Stimulated activated memory B cell treated with anti-CD40 and anti-IgM and Interleukin-4, amounts not matched to agents 10 μg/mL and 1 μg/mL and 100 μg/mL, for 72 hours (primary cell): Measurements from ENCODE around the gene CELSR1.
"Not testable (repeated sequence)": the region's sequence is repeated elsewhere in the genome, so short reads cannot be mapped to it uniquely, and the experiment has no call there.

ENCODE experiments used
- ATAC-seq: fragments of 150-1000 bp; cut with Tn5 transposase; 2 replicates; pipeline ENCODE4 v1.10.0; 2021
- H3K27ac Mint-ChIP-seq: one replicate; pipeline ENCODE4 v1.8.0; 2022; ENCODE audit warnings: mild to moderate bottlenecking, mixed read lengths
- H3K27me3 Mint-ChIP-seq: one replicate; pipeline ENCODE4 v1.8.0; 2022; ENCODE audit warnings: mixed read lengths
- H3K36me3 Mint-ChIP-seq: one replicate; pipeline ENCODE4 v1.8.0; 2022; ENCODE audit warnings: mixed read lengths
- H3K4me1 Mint-ChIP-seq: one replicate; pipeline ENCODE4 v1.8.0; 2022; ENCODE audit warnings: mixed read lengths
- H3K4me3 Mint-ChIP-seq: one replicate; pipeline ENCODE4 v1.8.0; 2022; ENCODE audit warnings: mild to moderate bottlenecking, moderate library complexity, mixed read lengths
- H3K9me3 Mint-ChIP-seq: one replicate; pipeline ENCODE4 v1.8.0; 2022; ENCODE audit warnings: mixed read lengths

Gene CELSR1

DNA sequence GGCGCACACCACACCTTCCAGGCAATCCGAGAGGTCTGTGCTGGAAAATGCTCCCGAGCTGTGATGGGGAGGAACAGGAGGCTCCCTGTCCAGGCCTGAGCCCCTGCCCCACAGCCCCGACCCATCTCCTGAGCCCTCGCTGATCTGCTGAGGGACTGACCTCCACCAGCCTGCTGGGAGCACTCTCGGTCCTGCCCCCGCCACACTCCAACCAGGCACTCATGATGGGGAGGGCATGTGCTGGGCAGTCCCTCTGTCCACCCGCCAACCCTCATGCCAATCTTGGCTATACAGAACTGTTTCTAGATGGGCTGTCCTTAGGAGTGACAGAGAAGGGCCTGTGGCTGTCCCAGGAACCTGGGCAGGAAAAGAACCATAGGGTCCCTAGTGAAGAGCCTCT lies 131.1 kb downstream of the CELSR1 start:
- no peaks in the 10 kb centered on the region for H3K9me3 Mint-ChIP-seq
- H3K36me3 Mint-ChIP-seq = peaks cover 33% of the 10 kb centered on the region
- no peak overlapping the region for H3K27ac Mint-ChIP-seq
- H3K4me1 Mint-ChIP-seq = no peaks in the 10 kb centered on the region
- H3K27me3 Mint-ChIP-seq = no peaks in the 10 kb centered on the region
- ATAC-seq = no peak
- no peak overlapping the region for H3K4me3 Mint-ChIP-seq

DNA sequence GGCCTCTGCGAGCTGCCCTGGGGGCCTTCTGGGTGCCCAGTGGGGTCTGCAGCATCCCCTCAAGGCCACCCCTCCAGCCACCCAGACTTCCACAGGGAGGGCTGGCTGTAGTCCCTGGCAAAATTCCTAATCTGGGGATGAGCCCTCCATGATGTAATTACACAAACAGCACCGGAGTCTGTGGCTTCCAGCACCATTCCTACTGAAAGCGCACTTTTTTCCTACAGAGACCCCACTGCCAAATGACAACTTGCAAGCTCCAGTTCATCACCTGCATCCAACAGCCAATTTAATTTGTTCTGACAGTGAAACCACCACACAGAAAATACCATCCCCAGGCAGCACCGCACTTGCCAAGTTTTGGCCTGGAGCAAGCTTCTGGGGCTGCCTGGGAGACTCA lies 131.5 kb downstream of the CELSR1 start:
- Mint-ChIP-seq H3K4me3 (no peak overlapping the region), H3K36me3 (peaks cover 30% of the 10 kb centered on the region), H3K4me1 (no peaks in the 10 kb centered on the region), H3K9me3 (no peaks in the 10 kb centered on the region), H3K27me3 (no peaks in the 10 kb centered on the region), H3K27ac (no peak overlapping the region)
- no peak for ATAC-seq

DNA sequence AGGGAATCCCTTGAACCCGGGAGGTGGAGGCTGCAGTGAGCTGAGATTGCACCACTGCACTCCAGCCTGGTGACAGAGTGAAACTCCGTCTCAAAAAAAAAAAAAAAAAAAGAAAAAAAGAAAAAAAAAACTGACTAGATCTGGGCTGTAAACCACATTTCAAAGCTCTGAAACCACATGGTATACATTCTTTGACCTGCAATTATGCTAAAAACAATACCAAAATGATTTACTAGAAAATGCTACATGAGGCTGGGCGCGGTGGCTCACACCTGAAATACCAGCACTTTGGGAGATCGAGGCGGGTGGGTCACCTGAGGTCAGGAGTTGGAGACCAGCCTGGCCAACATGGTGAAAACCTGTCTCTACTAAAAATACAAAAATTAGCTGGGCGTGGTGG lies 133.5 kb downstream of the CELSR1 start:
- not testable (repeated sequence) for H3K9me3 Mint-ChIP-seq

DNA sequence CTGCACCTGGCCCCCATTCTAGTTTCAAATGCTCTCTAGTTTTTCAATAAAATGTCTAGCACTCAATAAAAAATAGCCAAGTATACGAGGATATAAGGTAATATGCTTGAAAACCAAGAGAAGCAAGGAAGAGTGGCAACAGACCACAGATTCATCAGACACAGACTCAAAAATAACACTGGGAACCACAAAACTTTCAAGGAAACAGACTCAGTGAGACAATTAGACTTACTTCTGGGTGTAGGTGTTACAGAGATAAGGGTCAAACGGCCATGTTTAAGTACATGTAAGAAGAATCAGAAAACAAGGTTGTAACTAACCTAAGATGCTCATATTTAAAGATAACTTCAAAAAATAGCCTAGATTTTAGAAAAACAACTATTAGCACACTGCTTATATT lies 134.9 kb downstream of the CELSR1 start:
- H3K36me3 Mint-ChIP-seq = peaks cover 35% of the 10 kb centered on the region
- no peaks in the 10 kb centered on the region for H3K27me3 Mint-ChIP-seq
- no peaks in the 10 kb centered on the region for H3K4me1 Mint-ChIP-seq
- H3K9me3 Mint-ChIP-seq = no peaks in the 10 kb centered on the region
- ATAC-seq = no peak
- no peak overlapping the region for H3K27ac Mint-ChIP-seq
- H3K4me3 Mint-ChIP-seq = no peak overlapping the region

More for the DNA sequence above, 133.5 kb downstream of the CELSR1 start:
- not testable (repeated sequence) for H3K27ac Mint-ChIP-seq, H3K4me1 Mint-ChIP-seq, H3K27me3 Mint-ChIP-seq, H3K4me3 Mint-ChIP-seq, ATAC-seq
- peaks cover 32% of the 10 kb centered on the region for H3K36me3 Mint-ChIP-seq

DNA sequence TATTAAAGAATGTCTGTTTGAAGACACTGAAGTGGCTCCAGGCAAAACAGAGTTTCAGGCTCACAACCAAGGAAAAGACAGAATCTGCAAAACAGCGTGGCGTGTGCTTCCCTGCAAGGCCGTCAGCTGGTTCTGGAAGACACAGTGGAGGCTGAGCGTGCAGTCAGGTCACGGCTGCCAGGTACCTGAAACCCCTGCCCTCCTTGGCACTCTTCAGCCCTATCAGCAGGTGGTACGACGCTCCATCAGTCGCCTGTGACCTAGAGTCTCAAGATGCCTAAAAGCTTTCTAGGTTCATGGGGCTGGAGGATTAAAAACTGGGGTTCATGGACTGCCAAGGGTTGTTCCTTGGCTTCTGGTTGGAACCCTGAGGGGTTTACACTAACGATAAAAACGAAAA lies 136.1 kb downstream of the CELSR1 start:
- Mint-ChIP-seq H3K4me3 (no peak overlapping the region), H3K36me3 (peaks cover 34% of the 10 kb centered on the region), H3K4me1 (no peaks in the 10 kb centered on the region), H3K27me3 (no peaks in the 10 kb centered on the region), H3K9me3 (no peaks in the 10 kb centered on the region), H3K27ac (no peak overlapping the region)
- ATAC-seq = no peak

DNA sequence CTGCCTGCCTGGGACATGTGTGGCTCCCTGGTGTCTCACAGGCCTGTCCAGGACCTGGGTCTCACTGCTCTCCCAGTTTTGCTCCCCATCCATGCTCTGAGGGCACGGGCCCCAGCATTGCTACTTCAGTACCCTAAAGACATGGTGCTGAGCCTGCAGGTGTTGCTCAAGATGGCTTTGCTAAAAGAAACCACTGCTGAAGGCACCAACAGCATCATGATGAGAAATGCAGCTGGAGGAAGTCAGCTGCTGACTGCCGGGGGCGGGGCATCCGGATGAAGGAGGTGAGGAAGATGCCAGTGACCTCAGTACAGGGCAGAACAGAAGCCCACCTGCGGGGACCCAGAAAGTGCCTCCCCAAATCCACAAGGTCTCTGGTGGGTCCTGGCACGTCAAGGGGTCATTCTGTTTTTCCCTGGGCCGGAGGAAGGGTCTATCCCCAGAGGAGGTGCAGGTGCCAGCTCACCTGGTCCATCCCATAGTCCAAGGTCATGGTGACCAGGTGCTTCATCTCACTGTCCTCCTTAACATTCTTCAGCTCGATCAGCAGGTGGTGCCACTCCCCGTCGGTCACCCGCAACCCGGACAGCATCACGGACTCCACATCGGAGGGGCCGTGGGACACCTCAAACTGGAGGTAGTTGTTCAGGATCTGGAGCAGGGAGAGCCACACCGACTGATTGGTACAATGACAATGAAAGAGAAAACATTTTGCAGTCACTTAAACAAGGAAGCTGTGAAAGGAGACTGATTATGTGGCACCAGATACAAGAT lies 138.0 kb downstream of the CELSR1 start:
- H3K4me1 Mint-ChIP-seq = no peaks in the 10 kb centered on the region
- no peak for ATAC-seq
- H3K4me3 Mint-ChIP-seq = no peak overlapping the region
- no peaks in the 10 kb centered on the region for H3K27me3 Mint-ChIP-seq
- H3K9me3 Mint-ChIP-seq = no peaks in the 10 kb centered on the region
- H3K27ac Mint-ChIP-seq = no peak overlapping the region
- peaks cover 41% of the 10 kb centered on the region for H3K36me3 Mint-ChIP-seq

DNA sequence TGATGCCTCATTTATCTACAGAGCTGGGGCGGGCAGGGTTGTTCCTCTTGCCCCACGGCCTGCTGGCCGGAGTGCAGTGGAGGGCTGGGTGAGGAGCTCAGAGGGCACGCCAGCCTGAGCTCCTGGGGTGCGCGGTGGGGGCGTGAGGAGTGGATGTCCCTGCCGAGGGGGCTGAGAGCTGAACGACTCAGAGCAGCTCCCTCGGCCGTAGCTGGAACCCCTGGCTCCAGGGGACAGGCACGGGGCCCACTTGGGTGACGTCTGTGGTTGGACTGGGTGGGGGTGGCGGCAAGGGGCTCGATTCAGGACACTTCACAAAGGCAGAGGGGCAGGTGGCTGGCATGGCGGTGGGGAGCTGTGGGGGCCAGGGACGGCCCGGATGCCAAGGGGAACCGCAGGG lies 139.5 kb downstream of the CELSR1 start:
- Mint-ChIP-seq H3K27ac (no peak overlapping the region), H3K4me3 (no peak overlapping the region), H3K36me3 (peaks cover 51% of the 10 kb centered on the region), H3K4me1 (no peaks in the 10 kb centered on the region), H3K27me3 (no peaks in the 10 kb centered on the region), H3K9me3 (no peaks in the 10 kb centered on the region)
- ATAC-seq = no peak

DNA sequence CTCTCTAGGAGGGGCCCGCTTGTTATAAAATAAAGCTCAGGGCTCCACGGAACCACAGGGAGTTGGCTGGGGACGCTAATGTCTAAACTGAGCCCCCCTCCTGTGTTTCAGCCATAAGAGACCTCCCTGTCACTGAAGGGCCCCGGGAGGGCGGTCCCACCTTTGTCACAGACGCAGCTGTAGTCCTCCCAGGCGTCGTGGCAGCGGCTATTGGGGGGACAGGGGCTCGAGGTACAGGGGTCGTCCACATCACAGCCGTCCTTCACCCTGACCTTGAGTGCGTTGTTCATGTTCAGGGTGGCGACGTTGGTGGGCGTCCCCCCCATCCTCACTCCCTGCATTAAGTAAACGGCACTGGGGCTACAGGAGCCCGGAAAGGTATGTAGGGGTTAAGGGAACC lies 139.9 kb downstream of the CELSR1 start:
- H3K27ac Mint-ChIP-seq = no peak overlapping the region
- no peaks in the 10 kb centered on the region for H3K27me3 Mint-ChIP-seq
- no peak for ATAC-seq
- no peaks in the 10 kb centered on the region for H3K4me1 Mint-ChIP-seq
- H3K9me3 Mint-ChIP-seq = no peaks in the 10 kb centered on the region
- peaks cover 51% of the 10 kb centered on the region for H3K36me3 Mint-ChIP-seq
- no peak overlapping the region for H3K4me3 Mint-ChIP-seq

DNA sequence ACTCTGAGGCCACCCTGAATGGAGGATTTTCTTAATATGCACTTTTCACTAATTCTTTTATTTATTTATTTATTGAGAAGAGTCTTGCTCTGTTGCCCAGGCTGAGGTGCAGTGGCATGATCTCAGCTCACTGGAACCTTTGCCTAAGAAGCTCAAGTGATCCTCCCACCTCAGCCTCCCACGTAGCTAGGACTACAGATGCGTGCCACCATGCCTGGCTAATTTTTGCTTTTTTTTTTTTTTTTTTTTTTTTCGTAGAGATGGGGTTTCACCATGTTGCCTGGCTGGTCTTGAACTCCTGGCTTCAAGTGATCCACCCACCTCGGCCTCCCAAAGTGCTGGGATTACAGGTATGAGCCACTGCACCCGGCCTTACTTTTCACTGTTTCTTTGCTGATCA lies 140.4 kb downstream of the CELSR1 start:
- H3K4me1 Mint-ChIP-seq, H3K27me3 Mint-ChIP-seq, H3K9me3 Mint-ChIP-seq, ATAC-seq, H3K27ac Mint-ChIP-seq, H3K4me3 Mint-ChIP-seq: not testable (repeated sequence)
- peaks cover 55% of the 10 kb centered on the region for H3K36me3 Mint-ChIP-seq

DNA sequence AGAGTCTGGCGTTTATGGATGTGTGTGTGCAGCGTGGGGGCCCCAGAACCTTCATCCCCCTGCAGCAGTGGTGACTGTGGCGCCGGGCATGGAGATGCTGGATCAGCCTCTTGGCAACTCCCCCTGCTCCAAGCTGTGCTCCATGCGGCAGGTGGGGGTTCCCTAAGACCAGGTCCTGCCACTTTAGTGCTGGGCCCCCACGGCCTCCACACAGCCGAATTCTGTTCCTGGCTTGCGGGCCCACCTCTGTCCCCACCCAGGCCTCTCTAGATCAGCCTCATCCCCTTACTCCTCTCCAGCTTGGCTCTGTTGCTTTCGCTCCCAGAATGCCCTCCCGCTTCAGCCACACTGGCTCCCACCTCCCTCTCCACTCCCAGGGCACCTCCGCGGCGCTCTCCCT lies 142.3 kb downstream of the CELSR1 start:
- no peak for ATAC-seq
- no peaks in the 10 kb centered on the region for H3K9me3 Mint-ChIP-seq
- peaks cover 61% of the 10 kb centered on the region for H3K36me3 Mint-ChIP-seq
- H3K4me1 Mint-ChIP-seq = no peaks in the 10 kb centered on the region
- H3K4me3 Mint-ChIP-seq = no peak overlapping the region
- no peak overlapping the region for H3K27ac Mint-ChIP-seq
- H3K27me3 Mint-ChIP-seq = no peaks in the 10 kb centered on the region

DNA sequence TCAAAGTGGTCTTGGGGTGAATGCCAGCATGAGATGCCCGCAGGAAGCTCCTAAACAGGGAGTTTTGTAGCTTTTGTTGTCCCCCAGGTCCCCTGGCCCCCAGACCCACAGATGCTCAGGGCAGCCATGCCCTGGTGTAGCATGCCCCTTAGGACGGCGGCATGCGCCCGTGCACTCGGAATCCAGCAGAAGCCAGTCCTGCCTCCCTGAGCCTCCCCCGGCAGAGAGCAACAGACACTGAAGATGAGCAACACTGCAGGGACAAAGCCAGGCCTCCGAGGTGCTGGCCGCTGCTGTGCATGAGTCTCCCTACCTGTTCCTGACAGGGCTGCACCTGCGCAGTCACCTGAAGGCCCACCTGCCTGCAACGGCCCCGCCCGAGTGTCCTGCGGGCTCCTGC lies 142.8 kb downstream of the CELSR1 start:
- no peak for ATAC-seq
- H3K36me3 Mint-ChIP-seq = peaks cover 60% of the 10 kb centered on the region
- no peaks in the 10 kb centered on the region for H3K4me1 Mint-ChIP-seq
- no peaks in the 10 kb centered on the region for H3K27me3 Mint-ChIP-seq
- no peaks in the 10 kb centered on the region for H3K9me3 Mint-ChIP-seq
- no peak overlapping the region for H3K4me3 Mint-ChIP-seq
- no peak overlapping the region for H3K27ac Mint-ChIP-seq

DNA sequence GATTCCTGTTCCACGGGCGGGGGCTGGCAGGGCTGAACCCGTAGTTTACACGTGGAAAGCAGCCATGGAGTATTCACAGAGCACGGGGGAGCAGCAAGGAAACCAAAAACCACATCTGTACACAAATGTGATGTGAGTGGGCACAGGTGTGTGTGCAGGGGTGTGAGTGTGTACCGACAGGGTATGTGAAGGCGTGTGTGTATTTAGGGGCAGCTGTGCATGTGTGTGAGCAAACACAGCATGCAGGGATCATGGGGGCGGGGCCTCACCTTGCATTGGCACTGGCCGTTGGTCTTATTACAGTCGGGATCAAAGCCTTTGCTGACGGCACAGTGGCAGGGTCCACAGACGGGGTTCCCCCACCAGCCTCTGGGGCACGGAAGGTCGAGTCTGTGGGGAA lies 143.5 kb downstream of the CELSR1 start:
- Mint-ChIP-seq H3K9me3 (no peaks in the 10 kb centered on the region), H3K4me3 (no peak overlapping the region), H3K27me3 (no peaks in the 10 kb centered on the region), H3K36me3 (peaks cover 54% of the 10 kb centered on the region), H3K4me1 (no peaks in the 10 kb centered on the region), H3K27ac (no peak overlapping the region)
- ATAC-seq = no peak

DNA sequence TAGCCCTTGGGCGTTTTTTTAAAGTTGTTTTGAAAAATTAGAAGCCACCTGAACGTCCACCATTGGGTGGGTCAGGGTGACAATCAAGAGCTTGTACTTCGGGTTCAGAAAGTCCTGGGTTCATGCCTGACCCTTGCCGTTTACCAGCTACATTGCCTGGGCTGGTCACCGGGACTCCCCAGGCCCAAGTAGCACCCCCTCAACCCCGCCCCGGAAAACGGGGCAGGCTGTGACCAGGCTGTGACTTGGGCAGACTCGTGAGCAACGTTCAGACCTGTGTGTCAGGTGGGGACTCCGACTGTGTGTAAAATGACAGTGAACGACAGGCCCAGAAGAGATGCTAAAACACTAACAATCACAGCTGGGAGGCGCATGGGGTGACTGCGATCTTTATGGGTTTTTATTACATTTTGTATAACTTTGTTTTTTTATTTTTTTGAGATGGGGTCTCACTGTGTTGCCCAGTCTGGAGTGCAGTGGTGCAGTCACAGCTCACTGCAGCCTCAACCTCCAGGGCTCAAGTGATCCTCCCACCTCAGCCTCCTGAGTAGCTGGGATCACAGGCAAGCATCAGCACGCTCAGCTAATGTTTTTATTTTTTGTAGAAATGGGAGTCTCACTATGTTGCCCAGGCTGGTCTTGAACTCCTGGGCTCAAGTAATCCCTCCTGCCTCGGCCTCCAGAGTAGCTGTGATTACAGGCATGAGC lies 145.1 kb downstream of the CELSR1 start:
- no peaks in the 10 kb centered on the region for H3K27me3 Mint-ChIP-seq

DNA sequence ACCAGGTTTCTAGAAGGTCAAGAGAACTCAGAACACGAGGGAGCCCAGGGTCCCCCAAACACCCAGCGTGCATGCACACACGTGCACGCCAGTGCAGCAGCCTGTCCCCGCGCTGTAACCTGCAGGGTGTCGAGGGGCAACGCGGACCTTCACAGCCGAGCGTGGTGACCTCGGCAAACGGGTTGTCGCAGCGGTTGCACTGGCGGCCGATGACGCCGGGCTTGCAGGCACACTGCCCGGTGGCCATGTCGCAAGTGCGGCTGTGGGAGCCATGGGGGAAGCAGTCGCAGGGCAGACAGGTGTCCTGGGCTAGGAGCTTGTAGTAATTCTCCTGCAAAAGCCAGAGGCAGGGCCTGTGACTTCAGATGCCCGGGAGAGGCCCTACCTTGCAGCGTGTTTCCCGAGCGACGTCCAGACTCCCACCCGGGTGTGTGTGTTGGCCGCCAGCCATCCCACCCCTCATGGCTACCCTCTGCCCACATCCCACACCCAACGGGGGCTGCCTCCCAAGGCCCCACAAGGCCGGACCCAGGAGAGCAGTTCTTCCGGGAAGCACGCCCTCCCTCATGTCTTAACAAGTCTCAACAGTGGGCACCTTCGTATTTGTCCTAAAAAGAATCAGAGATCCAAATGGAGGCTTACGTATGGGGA lies 145.8 kb downstream of the CELSR1 start:
- H3K4me3 Mint-ChIP-seq = no peak overlapping the region
- no peak for ATAC-seq
- H3K4me1 Mint-ChIP-seq = no peaks in the 10 kb centered on the region
- peaks cover 44% of the 10 kb centered on the region for H3K36me3 Mint-ChIP-seq
- no peaks in the 10 kb centered on the region for H3K9me3 Mint-ChIP-seq
- no peak overlapping the region for H3K27ac Mint-ChIP-seq
- H3K27me3 Mint-ChIP-seq = no peaks in the 10 kb centered on the region

More for the DNA sequence above, 145.1 kb downstream of the CELSR1 start:
- H3K9me3 Mint-ChIP-seq = no peaks in the 10 kb centered on the region
- H3K4me3 Mint-ChIP-seq = no peak overlapping the region
- ATAC-seq = no peak
- H3K27ac Mint-ChIP-seq = no peak overlapping the region
- H3K4me1 Mint-ChIP-seq = no peaks in the 10 kb centered on the region
- H3K36me3 Mint-ChIP-seq = peaks cover 44% of the 10 kb centered on the region

DNA sequence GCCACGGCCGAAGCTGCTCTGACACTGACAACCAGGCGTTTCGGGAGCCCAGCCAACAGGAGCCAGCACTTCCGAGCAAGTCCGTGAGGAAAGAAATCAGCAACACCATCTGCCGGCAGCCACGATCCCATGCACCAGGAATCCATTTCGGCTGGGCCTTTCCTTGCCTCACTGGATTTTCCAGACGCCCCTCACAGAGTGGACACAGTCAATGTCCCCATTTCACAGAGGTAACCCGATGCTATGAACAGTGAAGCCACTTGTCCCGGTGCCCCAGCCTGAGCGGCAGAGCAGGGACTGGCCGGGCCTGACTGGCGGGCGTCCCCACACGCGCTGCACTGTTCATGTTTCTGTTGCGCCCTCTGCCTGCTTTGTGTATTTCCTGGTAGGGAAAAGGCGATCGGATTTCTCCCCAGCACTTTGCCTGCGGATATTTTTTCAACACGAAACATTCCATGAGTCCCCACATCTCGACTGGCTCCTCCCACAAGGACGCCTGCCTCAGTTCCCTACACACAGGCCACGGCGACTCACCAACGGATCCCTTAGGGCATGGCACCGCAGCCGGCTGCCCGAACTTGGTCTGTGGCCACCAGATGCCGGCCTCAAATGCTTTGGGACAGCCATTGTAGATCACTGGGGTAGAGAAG lies 146.6 kb downstream of the CELSR1 start:
- H3K27me3 Mint-ChIP-seq = no peaks in the 10 kb centered on the region
- no peak overlapping the region for H3K4me3 Mint-ChIP-seq
- ATAC-seq = no peak

More for the DNA sequence above, 146.6 kb downstream of the CELSR1 start:
- H3K4me1 Mint-ChIP-seq = no peaks in the 10 kb centered on the region
- no peaks in the 10 kb centered on the region for H3K9me3 Mint-ChIP-seq
- peaks cover 50% of the 10 kb centered on the region for H3K36me3 Mint-ChIP-seq
- no peak overlapping the region for H3K27ac Mint-ChIP-seq
